ENCODE data around the gene HNRNPF.
"Not testable (repeated sequence)": the region's sequence is repeated elsewhere in the genome, so short reads cannot be mapped to it uniquely, and the experiment has no call there.

Gene HNRNPF

GRCh38 chr10:43408710-43409384 lies at the start of gene HNRNPF:
Gene HNRNPF, minus strand, starts transcription at chr10:43409186. Its CDS starts 21,302 bp downstream, at chr10:43387884.
- peak; percentile 91 for DNase-seq (ENCODE audit: low read depth, low spot score)

- no peak for DNase-seq (ENCODE audit: low read depth, low spot score)
Measured at GRCh38 chr10:43458227-43458626, 49.2 kb upstream of the HNRNPF start.

- not testable (repeated sequence) for DNase-seq (ENCODE audit: low read depth, low spot score)
Measured at GRCh38 chr10:43456561-43456960, 47.6 kb upstream of the HNRNPF start.

GRCh38 chr10:43454025-43454424 lies 45.0 kb upstream of the HNRNPF start:
- not testable (repeated sequence) for DNase-seq (ENCODE audit: low read depth, low spot score)

GRCh38 chr10:43453266-43453831 lies 44.4 kb upstream of the HNRNPF start:
- no peak for DNase-seq (ENCODE audit: low read depth, low spot score)

- DNase-seq (ENCODE audit: low read depth, low spot score) = no peak
Measured at GRCh38 chr10:43452356-43452914, 43.4 kb upstream of the HNRNPF start.

GRCh38 chr10:43448742-43449141 lies 39.8 kb upstream of the HNRNPF start:
- DNase-seq (ENCODE audit: low read depth, low spot score) = no peak

- not testable (repeated sequence) for DNase-seq (ENCODE audit: low read depth, low spot score)
Measured at GRCh38 chr10:43446219-43447017, 37.4 kb upstream of the HNRNPF start.

GRCh38 chr10:43444897-43445466 lies 36.0 kb upstream of the HNRNPF start:
- no peak for DNase-seq (ENCODE audit: low read depth, low spot score)

GRCh38 chr10:43444323-43444722 lies 35.3 kb upstream of the HNRNPF start:
- DNase-seq (ENCODE audit: low read depth, low spot score) = no peak

GRCh38 chr10:43440463-43441134 lies 31.6 kb upstream of the HNRNPF start:
- no peak for DNase-seq (ENCODE audit: low read depth, low spot score)

GRCh38 chr10:43437141-43437870 lies 28.3 kb upstream of the HNRNPF start:
- DNase-seq (ENCODE audit: low read depth, low spot score) = no peak

- DNase-seq (ENCODE audit: low read depth, low spot score) = peak; percentile 69
Measured at GRCh38 chr10:43436291-43437140, 27.5 kb upstream of the HNRNPF start, which contains the start of gene ZNF487. Gene ZNF487, plus strand, starts transcription at chr10:43437111. Its CDS starts 38,703 bp downstream, at chr10:43475814.

GRCh38 chr10:43430926-43431663 lies 22.1 kb upstream of the HNRNPF start:
- no peak for DNase-seq (ENCODE audit: low read depth, low spot score)

- DNase-seq (ENCODE audit: low read depth, low spot score) = no peak
Measured at GRCh38 chr10:43427166-43427825, 18.3 kb upstream of the HNRNPF start.

GRCh38 chr10:43426476-43426875 lies 17.5 kb upstream of the HNRNPF start:
- not testable (repeated sequence) for DNase-seq (ENCODE audit: low read depth, low spot score)

- no peak for DNase-seq (ENCODE audit: low read depth, low spot score)
Measured at GRCh38 chr10:43424416-43424815, 15.4 kb upstream of the HNRNPF start.

- DNase-seq (ENCODE audit: low read depth, low spot score) = not testable (repeated sequence)
Measured at GRCh38 chr10:43421944-43422343, 13.0 kb upstream of the HNRNPF start.

Measured in brain pericyte (primary cell).